Kidney epithelial cell (primary cell): ENCODE measurements around the gene P2RY11. TPM values are rescaled to one million over a fixed set of nuclear protein-coding genes. Genes with fewer than 3 reads are reported as not detected.
A peak's percentile ranks its signal among the peaks of the same experiment; 100 is the strongest.

ENCODE experiments used
- DNase-seq: peaks from one replicate; pipeline ENCODE4 v3.0.0-alpha.2; 2010; ENCODE audit warnings: low read depth
- H3K27me3 ChIP-seq: 2 replicates; pipeline ENCODE4 v1.6.0; 2011; ENCODE audit warnings: low read length; ENCODE audit not compliant: control insufficient read depth, insufficient read depth
- H3K36me3 ChIP-seq: 2 replicates; pipeline ENCODE4 v1.5.1; 2011; ENCODE audit warnings: low read length; ENCODE audit not compliant: control insufficient read depth, insufficient read depth
- H3K4me3 ChIP-seq: 2 replicates; pipeline ENCODE4 v1.5.1; 2011; ENCODE audit warnings: low read depth, mild to moderate bottlenecking, control low read depth, low read length
- total RNA-seq: library from RNA; depleted of rRNA; stranded (reverse); fragments of >200 nt; gene quantifications from 2 replicates; pipeline ENCODE4 v1.2.3, GENCODE V29; 2015
- TF ChIP-seq, protein P1 (sequence below): IDR thresholded peaks from 2 replicates; pipeline ENCODE4 v1.5.1; 2011; ENCODE audit warnings: mild to moderate bottlenecking, moderate library complexity, low read length, control low read depth, inconsistent platforms; ENCODE audit not compliant: insufficient read depth, poor library complexity, severe bottlenecking

P2RY11 gene
- total RNA-seq, 1 donor from 2014 or later = 6.3 TPM

DNA sequence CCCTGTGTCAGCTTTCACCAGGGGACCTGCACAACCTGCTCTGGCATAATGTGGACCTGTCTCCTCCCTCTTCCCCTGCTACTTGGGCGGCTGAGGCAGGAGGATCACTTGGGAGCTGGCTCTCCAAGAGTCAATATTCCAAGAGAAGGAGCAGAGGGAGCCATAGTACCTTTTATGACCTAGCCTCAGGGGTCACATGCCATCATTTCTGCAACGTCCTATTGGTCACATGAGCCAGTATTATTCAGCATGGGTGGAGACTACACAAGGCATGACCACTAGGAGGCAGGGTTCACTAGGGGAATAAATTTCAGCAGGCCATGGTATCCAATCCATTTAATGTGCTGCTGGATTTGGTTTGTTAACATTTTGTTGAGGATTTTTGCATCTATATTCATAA, 37.3 kb upstream of the P2RY11 start:
- Histone ChIP-seq H3K36me3 (no peaks in the 10 kb centered on the region), H3K27me3 (peaks cover 4% of the 10 kb centered on the region), H3K4me3 (no peak overlapping the region)
- DNase-seq = no peak
- TF ChIP-seq, protein P1, sequence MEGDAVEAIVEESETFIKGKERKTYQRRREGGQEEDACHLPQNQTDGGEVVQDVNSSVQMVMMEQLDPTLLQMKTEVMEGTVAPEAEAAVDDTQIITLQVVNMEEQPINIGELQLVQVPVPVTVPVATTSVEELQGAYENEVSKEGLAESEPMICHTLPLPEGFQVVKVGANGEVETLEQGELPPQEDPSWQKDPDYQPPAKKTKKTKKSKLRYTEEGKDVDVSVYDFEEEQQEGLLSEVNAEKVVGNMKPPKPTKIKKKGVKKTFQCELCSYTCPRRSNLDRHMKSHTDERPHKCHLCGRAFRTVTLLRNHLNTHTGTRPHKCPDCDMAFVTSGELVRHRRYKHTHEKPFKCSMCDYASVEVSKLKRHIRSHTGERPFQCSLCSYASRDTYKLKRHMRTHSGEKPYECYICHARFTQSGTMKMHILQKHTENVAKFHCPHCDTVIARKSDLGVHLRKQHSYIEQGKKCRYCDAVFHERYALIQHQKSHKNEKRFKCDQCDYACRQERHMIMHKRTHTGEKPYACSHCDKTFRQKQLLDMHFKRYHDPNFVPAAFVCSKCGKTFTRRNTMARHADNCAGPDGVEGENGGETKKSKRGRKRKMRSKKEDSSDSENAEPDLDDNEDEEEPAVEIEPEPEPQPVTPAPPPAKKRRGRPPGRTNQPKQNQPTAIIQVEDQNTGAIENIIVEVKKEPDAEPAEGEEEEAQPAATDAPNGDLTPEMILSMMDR = peak; percentile 13

DNA sequence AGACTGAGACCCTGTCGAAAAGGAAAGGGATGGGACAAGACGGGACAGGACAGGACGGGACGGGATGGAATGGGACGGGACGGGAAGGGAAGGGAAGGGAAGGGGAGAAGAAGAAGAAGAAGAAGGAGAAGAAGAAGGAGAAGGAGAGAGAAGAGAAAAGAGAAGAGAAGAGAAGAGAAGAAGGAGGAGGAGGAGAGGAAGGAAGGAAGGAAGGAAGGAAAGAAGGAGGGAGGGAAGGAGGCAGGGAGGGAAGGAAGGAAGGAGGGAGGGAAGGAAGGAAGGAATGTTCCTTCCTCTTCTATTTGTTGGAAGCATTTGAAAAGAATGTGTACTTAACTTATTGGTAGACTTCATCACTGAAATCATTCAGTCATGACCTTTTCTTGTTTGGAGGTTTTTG, 35.0 kb upstream of the P2RY11 start:
- Histone ChIP-seq H3K27me3 (peaks cover 2% of the 10 kb centered on the region), H3K4me3 (no peak overlapping the region), H3K36me3 (no peaks in the 10 kb centered on the region)
- DNase-seq = no peak
- TF ChIP-seq, protein P1 = no peak

DNA sequence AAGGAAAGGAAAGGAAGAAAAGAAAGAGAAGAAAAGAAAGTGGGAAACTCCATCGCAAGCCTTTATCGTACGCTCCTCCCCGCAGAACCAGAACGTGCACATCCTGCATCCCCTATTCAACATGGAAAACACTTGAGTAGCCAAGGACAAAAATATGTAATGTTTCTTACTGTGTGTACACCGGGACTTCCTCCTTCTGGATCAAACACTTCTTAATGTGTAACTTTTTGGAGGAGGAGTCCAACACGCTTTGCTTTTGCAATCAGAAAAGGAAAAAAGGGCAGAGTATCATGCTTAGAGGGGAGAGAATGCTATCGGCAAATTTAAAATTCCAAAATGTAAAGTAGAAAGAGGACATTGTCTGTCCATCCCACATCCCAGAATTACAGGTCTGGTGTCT, 33.2 kb upstream of the P2RY11 start:
- no peak for DNase-seq
- H3K27me3 ChIP-seq = peaks cover 2% of the 10 kb centered on the region
- TF ChIP-seq, protein P1 = no peak
- H3K36me3 ChIP-seq = no peaks in the 10 kb centered on the region
- H3K4me3 ChIP-seq = no peak overlapping the region

DNA sequence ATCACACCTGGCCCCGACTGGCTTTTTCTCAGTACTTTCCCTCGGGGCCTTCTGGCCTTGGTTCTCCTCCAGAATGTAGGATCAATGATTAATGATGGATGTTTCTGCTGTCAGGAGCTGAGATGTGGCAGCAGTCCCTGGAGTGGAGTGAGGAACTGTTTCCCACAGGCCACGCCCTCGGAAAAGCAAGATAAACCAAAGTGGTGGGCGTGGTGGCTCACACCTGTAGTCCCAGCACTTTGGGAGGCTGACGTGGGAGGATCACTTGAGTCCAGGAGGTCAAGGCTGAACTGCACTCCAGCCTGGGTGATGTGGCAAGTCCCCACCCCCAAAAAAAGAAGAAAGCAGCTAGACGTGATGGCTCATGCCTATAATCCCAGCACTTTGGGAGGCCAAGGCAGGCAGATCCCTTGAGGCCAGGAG, 32.5 kb upstream of the P2RY11 start:
- H3K27me3 ChIP-seq = peaks cover 2% of the 10 kb centered on the region
- TF ChIP-seq, protein P1 = no peak
- no peak overlapping the region for H3K4me3 ChIP-seq
- H3K36me3 ChIP-seq = no peaks in the 10 kb centered on the region
- no peak for DNase-seq

DNA sequence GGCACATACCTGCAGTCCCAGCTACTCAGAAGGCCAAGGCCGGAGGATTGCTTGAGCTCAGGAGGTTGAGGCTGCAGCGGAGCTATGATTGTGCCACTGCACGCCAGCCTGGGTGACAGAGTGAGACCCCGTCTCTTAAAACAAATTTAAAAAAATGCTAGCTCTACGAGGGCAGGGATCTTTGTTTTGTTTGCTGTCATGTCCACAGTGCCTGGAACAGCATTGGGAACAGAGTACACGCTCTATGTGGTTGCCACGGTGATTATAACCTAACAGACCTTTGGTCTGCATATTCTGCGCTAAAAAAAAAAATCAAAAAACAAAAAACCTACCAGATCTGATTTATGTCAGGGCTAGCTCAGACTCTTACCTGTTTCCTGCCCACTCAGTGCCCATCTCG, 27.6 kb upstream of the P2RY11 start:
- no peaks in the 10 kb centered on the region for H3K36me3 ChIP-seq
- peaks cover 2% of the 10 kb centered on the region for H3K27me3 ChIP-seq
- no peak overlapping the region for H3K4me3 ChIP-seq
- TF ChIP-seq, protein P1 = no peak
- DNase-seq = no peak

DNA sequence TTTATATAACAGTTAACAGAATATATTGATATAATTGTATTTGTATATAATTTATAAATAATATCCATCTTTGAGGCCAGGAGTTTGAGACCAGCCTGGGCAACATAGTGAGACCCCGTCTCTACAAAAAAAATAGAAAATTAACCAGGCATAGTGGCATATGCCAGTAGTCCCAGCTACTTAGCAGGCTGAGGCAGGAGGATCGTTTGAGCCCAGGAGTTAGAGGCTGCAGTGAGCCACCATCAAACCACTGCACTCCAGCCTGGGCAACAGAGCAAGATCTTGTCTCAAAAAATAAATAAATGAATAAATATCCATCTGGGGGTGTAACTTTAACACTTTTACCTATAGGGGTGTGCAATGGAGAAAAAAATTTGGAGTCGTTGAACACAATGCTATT, 26.7 kb upstream of the P2RY11 start:
- H3K27me3 ChIP-seq = no peaks in the 10 kb centered on the region
- no peak overlapping the region for H3K4me3 ChIP-seq
- DNase-seq = no peak
- TF ChIP-seq, protein P1 = no peak
- H3K36me3 ChIP-seq = no peaks in the 10 kb centered on the region
